SK-N-SH treated with all-trans-retinoic acid at 6 μM for 48 hours (cell line): ENCODE measurements around the gene MMP25.

Source experiments
- ATAC-seq: fragments of 200-7000 bp; cut with Tn5 transposase; 3 replicates; pipeline ENCODE4 v1.9.1; 2020; ENCODE audit warnings: mild to moderate bottlenecking, moderate library complexity
- BACH2 ChIP-seq: fragments of 250-450 bp; sonication (Bioruptor Pico); IDR thresholded peaks from 2 replicates; pipeline ENCODE4 v1.9.0; 2021; ENCODE audit warnings: mild to moderate bottlenecking, borderline replicate concordance
- CSDC2 ChIP-seq: fragments of 250-450 bp; sonication (Bioruptor Pico); IDR thresholded peaks from 2 replicates; pipeline ENCODE4 v1.5.0; 2020; ENCODE audit warnings: mild to moderate bottlenecking, moderate library complexity
- ESRRG ChIP-seq: fragments of 250-450 bp; sonication (Bioruptor Pico); IDR thresholded peaks from 2 replicates; pipeline ENCODE4 v1.6.1; 2021; ENCODE audit warnings: mild to moderate bottlenecking
- GLIS3 ChIP-seq: fragments of 250-450 bp; sonication (Bioruptor Pico); IDR thresholded peaks from 2 replicates; pipeline ENCODE4 v1.5.0; 2020; ENCODE audit warnings: mild to moderate bottlenecking, moderate library complexity
- OSR1 ChIP-seq: fragments of 250-450 bp; sonication (Bioruptor Pico); IDR thresholded peaks from 2 replicates; pipeline ENCODE4 v1.8.0; 2022; ENCODE audit warnings: moderate library complexity, mild to moderate bottlenecking, inconsistent platforms
- RARB ChIP-seq: fragments of 250-450 bp; sonication (Bioruptor Pico); IDR thresholded peaks from 2 replicates; pipeline ENCODE4 v1.8.0; 2021; ENCODE audit warnings: mild to moderate bottlenecking, moderate library complexity
- SNAI2 ChIP-seq: fragments of 250-450 bp; sonication (Bioruptor Pico); IDR thresholded peaks from 2 replicates; pipeline ENCODE4 v1.5.0; 2020; ENCODE audit warnings: mild to moderate bottlenecking, moderate library complexity
- TCF4 ChIP-seq: fragments of 250-450 bp; sonication (Bioruptor Pico); IDR thresholded peaks from 2 replicates; pipeline ENCODE4 v1.8.0; 2021; ENCODE audit warnings: mild to moderate bottlenecking, moderate library complexity, borderline replicate concordance
- TOX ChIP-seq: fragments of 250-450 bp; sonication (Bioruptor Pico); IDR thresholded peaks from 2 replicates; pipeline ENCODE4 v1.8.0; 2021; ENCODE audit warnings: mild to moderate bottlenecking, moderate library complexity, borderline replicate concordance
- ZC3H10 ChIP-seq: fragments of 250-450 bp; sonication (Bioruptor Pico); IDR thresholded peaks from 2 replicates; pipeline ENCODE4 v1.5.1; 2021; ENCODE audit warnings: mild to moderate bottlenecking, moderate library complexity
- ZFP3 ChIP-seq: fragments of 250-450 bp; sonication (Bioruptor Pico); IDR thresholded peaks from 2 replicates; pipeline ENCODE4 v1.5.0; 2020; ENCODE audit warnings: mild to moderate bottlenecking, moderate library complexity
- ZFP30 ChIP-seq: fragments of 450-650 bp; formaldehyde crosslinking; IDR thresholded peaks from 2 replicates; pipeline ENCODE4 v1.5.0; 2022; ENCODE audit warnings: mild to moderate bottlenecking, moderate library complexity
- ZNF565 ChIP-seq: fragments of 450-650 bp; formaldehyde crosslinking; conservative IDR thresholded peaks from 2 replicates; pipeline ENCODE4 v1.5.0; 2020; ENCODE audit warnings: low read depth, mild to moderate bottlenecking, moderate library complexity
- ZNF70 ChIP-seq: fragments of 450-650 bp; formaldehyde crosslinking; IDR thresholded peaks from 2 replicates; pipeline ENCODE4 v1.5.0; 2020; ENCODE audit warnings: mild to moderate bottlenecking, moderate library complexity
- ZNF8 ChIP-seq: fragments of 450-650 bp; formaldehyde crosslinking; IDR thresholded peaks from 2 replicates; pipeline ENCODE4 v1.5.0; 2020; ENCODE audit warnings: mild to moderate bottlenecking, moderate library complexity
- TF ChIP-seq, protein P1 (sequence below): fragments of 250-450 bp; sonication (Bioruptor Pico); IDR thresholded peaks from 2 replicates; pipeline ENCODE4 v1.8.0; 2021; ENCODE audit warnings: low read depth, mild to moderate bottlenecking, moderate library complexity, borderline replicate concordance
- TF ChIP-seq, protein P2 (sequence below): fragments of 250-450 bp; sonication (Bioruptor Pico); IDR thresholded peaks from 2 replicates; pipeline ENCODE4 v1.5.0; 2020; ENCODE audit warnings: mild to moderate bottlenecking, moderate library complexity
- TF ChIP-seq, protein P3 (sequence below): fragments of 250-450 bp; sonication (Bioruptor Pico); IDR thresholded peaks from 2 replicates; pipeline ENCODE4 v1.8.0; 2020; ENCODE audit warnings: mild to moderate bottlenecking, moderate library complexity, borderline replicate concordance
- TF ChIP-seq, protein P4 (sequence below): fragments of 250-450 bp; sonication (Bioruptor Pico); IDR thresholded peaks from 2 replicates; pipeline ENCODE4 v1.5.1; 2020; ENCODE audit warnings: low read depth, mild to moderate bottlenecking, moderate library complexity

Gene MMP25

DNA sequence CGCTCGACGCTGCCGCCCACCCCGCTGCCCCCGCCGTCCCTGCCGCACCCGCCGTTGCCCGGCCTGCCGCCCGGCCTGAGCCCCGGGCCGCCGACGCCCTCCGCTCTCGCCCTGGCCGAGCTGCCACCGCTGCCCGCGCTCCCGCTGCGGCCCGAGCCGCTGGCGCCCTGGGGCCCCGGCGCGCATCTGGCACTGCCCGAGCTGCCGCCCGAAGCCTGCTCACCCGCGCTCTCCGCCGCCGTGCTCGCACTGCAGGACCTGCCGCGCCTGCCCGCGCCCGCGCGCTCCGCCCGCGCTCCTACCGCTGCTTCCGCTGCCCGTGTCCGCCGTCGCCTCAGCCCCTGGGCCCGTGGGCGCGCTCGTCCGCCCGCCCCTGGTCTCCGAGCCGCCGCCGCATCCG lies 42.0 kb upstream of the MMP25 start:
- no peak for ATAC-seq

DNA sequence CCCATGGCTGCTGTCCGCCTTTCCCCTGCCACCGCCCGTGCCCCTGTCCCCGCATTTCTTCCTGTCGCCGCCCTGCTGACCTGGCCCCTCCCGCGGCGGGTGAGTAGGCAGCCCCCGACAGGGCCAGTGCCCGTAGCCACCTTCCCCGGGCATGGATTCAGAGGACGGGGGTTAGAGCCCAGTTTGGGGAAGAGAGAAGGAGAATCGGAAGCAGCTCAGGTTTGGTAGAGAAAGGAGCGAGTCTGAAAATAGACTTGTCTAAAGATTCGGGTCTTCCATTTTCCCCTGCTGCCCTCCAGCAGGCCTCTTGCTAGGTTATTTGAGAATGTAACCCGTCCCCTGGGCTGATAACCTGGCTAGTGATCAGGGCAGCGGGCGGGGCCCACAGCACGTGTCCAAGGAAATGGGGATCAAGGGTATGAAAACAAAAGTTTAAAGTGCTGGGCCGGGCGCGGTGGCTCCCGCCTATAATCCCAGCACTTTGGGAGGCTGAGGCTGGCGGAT lies 41.5 kb upstream of the MMP25 start:
- ATAC-seq = no peak
- TF ChIP-seq, protein P1, sequence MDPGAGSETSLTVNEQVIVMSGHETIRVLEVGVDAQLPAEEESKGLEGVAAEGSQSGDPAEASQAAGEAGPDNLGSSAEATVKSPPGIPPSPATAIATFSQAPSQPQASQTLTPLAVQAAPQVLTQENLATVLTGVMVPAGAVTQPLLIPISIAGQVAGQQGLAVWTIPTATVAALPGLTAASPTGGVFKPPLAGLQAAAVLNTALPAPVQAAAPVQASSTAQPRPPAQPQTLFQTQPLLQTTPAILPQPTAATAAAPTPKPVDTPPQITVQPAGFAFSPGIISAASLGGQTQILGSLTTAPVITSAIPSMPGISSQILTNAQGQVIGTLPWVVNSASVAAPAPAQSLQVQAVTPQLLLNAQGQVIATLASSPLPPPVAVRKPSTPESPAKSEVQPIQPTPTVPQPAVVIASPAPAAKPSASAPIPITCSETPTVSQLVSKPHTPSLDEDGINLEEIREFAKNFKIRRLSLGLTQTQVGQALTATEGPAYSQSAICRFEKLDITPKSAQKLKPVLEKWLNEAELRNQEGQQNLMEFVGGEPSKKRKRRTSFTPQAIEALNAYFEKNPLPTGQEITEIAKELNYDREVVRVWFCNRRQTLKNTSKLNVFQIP = no peak
- TF ChIP-seq RARB (CRISPR knock-in tag) = no peak
- TF ChIP-seq BACH2 = no peak
- TF ChIP-seq ZFP30 (CRISPR knock-in tag) = no peak
- no peak for TF ChIP-seq CSDC2 (CRISPR knock-in tag)
- TF ChIP-seq ZFP3 (CRISPR knock-in tag) = no peak
- TF ChIP-seq ZNF565 (CRISPR knock-in tag) = no peak
- TF ChIP-seq, protein P2, sequence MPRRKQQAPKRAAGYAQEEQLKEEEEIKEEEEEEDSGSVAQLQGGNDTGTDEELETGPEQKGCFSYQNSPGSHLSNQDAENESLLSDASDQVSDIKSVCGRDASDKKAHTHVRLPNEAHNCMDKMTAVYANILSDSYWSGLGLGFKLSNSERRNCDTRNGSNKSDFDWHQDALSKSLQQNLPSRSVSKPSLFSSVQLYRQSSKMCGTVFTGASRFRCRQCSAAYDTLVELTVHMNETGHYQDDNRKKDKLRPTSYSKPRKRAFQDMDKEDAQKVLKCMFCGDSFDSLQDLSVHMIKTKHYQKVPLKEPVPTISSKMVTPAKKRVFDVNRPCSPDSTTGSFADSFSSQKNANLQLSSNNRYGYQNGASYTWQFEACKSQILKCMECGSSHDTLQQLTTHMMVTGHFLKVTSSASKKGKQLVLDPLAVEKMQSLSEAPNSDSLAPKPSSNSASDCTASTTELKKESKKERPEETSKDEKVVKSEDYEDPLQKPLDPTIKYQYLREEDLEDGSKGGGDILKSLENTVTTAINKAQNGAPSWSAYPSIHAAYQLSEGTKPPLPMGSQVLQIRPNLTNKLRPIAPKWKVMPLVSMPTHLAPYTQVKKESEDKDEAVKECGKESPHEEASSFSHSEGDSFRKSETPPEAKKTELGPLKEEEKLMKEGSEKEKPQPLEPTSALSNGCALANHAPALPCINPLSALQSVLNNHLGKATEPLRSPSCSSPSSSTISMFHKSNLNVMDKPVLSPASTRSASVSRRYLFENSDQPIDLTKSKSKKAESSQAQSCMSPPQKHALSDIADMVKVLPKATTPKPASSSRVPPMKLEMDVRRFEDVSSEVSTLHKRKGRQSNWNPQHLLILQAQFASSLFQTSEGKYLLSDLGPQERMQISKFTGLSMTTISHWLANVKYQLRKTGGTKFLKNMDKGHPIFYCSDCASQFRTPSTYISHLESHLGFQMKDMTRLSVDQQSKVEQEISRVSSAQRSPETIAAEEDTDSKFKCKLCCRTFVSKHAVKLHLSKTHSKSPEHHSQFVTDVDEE (CRISPR knock-in tag) = no peak

More for the DNA sequence above, 42.0 kb upstream of the MMP25 start:
- no peak for TF ChIP-seq RARB (CRISPR knock-in tag)
- TF ChIP-seq, protein P2 (CRISPR knock-in tag) = no peak
- TF ChIP-seq TCF4 = no peak
- no peak for TF ChIP-seq ZFP3 (CRISPR knock-in tag)
- TF ChIP-seq ZNF70 (CRISPR knock-in tag) = no peak
- TF ChIP-seq TOX (CRISPR knock-in tag) = no peak

DNA sequence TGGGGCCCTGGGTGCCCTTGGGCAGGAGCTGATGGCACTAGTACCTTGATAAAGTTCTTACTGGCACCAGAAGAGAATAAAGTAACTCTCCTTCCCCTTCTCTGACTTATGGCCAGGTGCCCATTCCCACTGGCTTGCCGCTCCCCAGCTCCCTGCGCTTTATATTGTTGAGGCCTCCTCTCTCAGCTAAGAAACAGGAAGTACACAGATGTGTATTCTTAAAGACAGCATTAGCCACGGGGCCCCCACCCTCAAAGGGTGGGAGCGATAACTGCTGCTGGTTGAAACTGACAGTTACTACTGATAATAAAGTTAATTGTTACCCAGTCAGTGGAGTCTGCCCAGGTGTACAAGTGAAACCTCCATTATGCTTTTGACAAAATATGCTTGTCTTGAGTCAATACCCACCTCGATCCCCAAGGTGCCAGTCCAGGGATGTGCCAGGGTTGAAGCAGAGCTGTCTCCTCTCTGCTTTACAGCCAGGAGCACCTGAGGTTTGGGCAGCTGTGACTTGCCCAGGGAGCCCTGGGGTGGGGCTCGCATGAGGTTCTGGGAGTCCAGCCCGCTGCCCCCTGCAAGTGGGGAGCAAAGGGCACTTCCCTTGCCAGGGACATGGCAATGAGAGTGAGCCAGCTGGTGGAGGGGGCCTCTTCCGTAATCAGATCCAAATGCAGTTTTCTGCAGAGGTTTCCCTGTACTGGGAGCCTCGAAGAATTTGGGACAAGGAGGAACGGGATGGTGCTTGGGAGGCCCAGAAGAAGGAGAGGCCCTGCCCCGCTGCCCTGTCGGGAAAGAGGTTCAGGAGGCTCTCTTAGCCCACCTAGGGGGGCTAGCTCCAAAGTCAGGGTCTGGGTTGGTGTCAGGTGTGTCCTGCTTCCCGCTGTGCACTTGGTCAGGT lies 39.1 kb upstream of the MMP25 start:
- TF ChIP-seq, protein P3, sequence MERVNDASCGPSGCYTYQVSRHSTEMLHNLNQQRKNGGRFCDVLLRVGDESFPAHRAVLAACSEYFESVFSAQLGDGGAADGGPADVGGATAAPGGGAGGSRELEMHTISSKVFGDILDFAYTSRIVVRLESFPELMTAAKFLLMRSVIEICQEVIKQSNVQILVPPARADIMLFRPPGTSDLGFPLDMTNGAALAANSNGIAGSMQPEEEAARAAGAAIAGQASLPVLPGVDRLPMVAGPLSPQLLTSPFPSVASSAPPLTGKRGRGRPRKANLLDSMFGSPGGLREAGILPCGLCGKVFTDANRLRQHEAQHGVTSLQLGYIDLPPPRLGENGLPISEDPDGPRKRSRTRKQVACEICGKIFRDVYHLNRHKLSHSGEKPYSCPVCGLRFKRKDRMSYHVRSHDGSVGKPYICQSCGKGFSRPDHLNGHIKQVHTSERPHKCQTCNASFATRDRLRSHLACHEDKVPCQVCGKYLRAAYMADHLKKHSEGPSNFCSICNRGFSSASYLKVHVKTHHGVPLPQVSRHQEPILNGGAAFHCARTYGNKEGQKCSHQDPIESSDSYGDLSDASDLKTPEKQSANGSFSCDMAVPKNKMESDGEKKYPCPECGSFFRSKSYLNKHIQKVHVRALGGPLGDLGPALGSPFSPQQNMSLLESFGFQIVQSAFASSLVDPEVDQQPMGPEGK = no peak
- no peak for TF ChIP-seq GLIS3 (CRISPR knock-in tag)
- no peak for TF ChIP-seq BACH2
- TF ChIP-seq ZNF565 (CRISPR knock-in tag) = no peak
- TF ChIP-seq ZNF70 (CRISPR knock-in tag) = no peak
- no peak for TF ChIP-seq ZFP3 (CRISPR knock-in tag)
- no peak for TF ChIP-seq CSDC2 (CRISPR knock-in tag)
- TF ChIP-seq TCF4 = no peak
- no peak for TF ChIP-seq ESRRG (CRISPR knock-in tag)
- TF ChIP-seq TOX (CRISPR knock-in tag) = no peak
- TF ChIP-seq, protein P2 (CRISPR knock-in tag) = no peak
- TF ChIP-seq ZC3H10 (CRISPR knock-in tag) = no peak
- no peak for TF ChIP-seq SNAI2 (CRISPR knock-in tag)
- TF ChIP-seq, protein P4, sequence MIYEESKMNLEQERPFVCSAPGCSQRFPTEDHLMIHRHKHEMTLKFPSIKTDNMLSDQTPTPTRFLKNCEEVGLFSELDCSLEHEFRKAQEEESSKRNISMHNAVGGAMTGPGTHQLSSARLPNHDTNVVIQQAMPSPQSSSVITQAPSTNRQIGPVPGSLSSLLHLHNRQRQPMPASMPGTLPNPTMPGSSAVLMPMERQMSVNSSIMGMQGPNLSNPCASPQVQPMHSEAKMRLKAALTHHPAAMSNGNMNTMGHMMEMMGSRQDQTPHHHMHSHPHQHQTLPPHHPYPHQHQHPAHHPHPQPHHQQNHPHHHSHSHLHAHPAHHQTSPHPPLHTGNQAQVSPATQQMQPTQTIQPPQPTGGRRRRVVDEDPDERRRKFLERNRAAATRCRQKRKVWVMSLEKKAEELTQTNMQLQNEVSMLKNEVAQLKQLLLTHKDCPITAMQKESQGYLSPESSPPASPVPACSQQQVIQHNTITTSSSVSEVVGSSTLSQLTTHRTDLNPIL = no peak
- no peak for TF ChIP-seq ZNF8 (CRISPR knock-in tag)
- TF ChIP-seq RARB (CRISPR knock-in tag) = no peak
- no peak for TF ChIP-seq OSR1 (CRISPR knock-in tag)
- TF ChIP-seq, all 23 proteins: peak for 0
- ATAC-seq = no peak
